ENCODE measurements around the gene NISCH. TPM values are rescaled to one million over a fixed set of nuclear protein-coding genes. Genes with fewer than 3 reads are reported as not detected.
A peak's percentile ranks its signal among the peaks of the same experiment; 100 is the strongest.

The NISCH gene
- total and polyA plus RNA-seq, 5 donors from 2014 or later: 12.6 to 168 (median 16.4) TPM

- Histone ChIP-seq H3K4me1 (ENCODE audit: control insufficient read depth, insufficient read depth, low read length, poor library complexity, severe bottlenecking) (no peaks in the 10 kb centered on the region), H3K4me3 (ENCODE audit: low read depth, low read length) (no peak overlapping the region), H3K27me3 (ENCODE audit: control insufficient read depth, insufficient read depth, low read length) (no peaks in the 10 kb centered on the region), H3K27ac (ENCODE audit: insufficient read depth, low read length, poor library complexity, severe bottlenecking) (no peak overlapping the region), H3K36me3 (ENCODE audit: control insufficient read depth, insufficient read depth, low read length) (no peaks in the 10 kb centered on the region), H3K9me3 (ENCODE audit: control insufficient read depth in 2 of 2, low read length in 2 of 2) (no peaks in the 10 kb centered on the region)
- H3K4me1 Mint-ChIP-seq: no peaks in the 10 kb centered on the region
- H3K9me3 Mint-ChIP-seq: no peaks in the 10 kb centered on the region
- H3K27me3 Mint-ChIP-seq: no peaks in the 10 kb centered on the region
- H3K27ac Mint-ChIP-seq: no peak overlapping the region
- ATAC-seq (ENCODE audit: low read depth in 2 of 2) (no peak), DNase-seq (no peak)
- no peaks in the 10 kb centered on the region for H3K36me3 Mint-ChIP-seq
- no peak overlapping the region for H3K4me3 Mint-ChIP-seq
Measured at GRCh38 chr3:52513281-52513680, 57.9 kb downstream of the NISCH start.

GRCh38 chr3:52514576-52514975, 59.2 kb downstream of the NISCH start:
- H3K27me3 Mint-ChIP-seq: no peaks in the 10 kb centered on the region

GRCh38 chr3:52515192-52515591, 59.8 kb downstream of the NISCH start:
- Histone ChIP-seq H3K27me3 (ENCODE audit: control insufficient read depth, insufficient read depth, low read length) (no peaks in the 10 kb centered on the region), H3K36me3 (ENCODE audit: control insufficient read depth, insufficient read depth, low read length) (no peaks in the 10 kb centered on the region), H3K9me3 (ENCODE audit: control insufficient read depth in 2 of 2, low read length in 2 of 2) (no peaks in the 10 kb centered on the region), H3K27ac (ENCODE audit: insufficient read depth, low read length, poor library complexity, severe bottlenecking) (no peak overlapping the region), H3K4me1 (ENCODE audit: control insufficient read depth, insufficient read depth, low read length, poor library complexity, severe bottlenecking) (no peaks in the 10 kb centered on the region), H3K4me3 (ENCODE audit: low read depth, low read length) (no peak overlapping the region)
- Mint-ChIP-seq H3K27me3 (no peaks in the 10 kb centered on the region), H3K4me3 (no peak overlapping the region), H3K36me3 (no peaks in the 10 kb centered on the region), H3K4me1 (no peaks in the 10 kb centered on the region), H3K9me3 (no peaks in the 10 kb centered on the region), H3K27ac (peak overlapping the region in 1 of 3 donors; percentile 67)
- no peak for ATAC-seq (ENCODE audit: low read depth in 2 of 2)
- no peak for DNase-seq

More at GRCh38 chr3:52514576-52514975, 59.2 kb downstream of the NISCH start:
- no peak overlapping the region for H3K4me3 ChIP-seq (ENCODE audit: low read depth, low read length)
- Mint-ChIP-seq H3K9me3 (no peaks in the 10 kb centered on the region), H3K36me3 (no peaks in the 10 kb centered on the region), H3K4me3 (no peak overlapping the region), H3K4me1 (no peaks in the 10 kb centered on the region), H3K27ac (no peak overlapping the region)
- DNase-seq (no peak), ATAC-seq (ENCODE audit: low read depth in 2 of 2) (no peak)
- no peaks in the 10 kb centered on the region for H3K4me1 ChIP-seq (ENCODE audit: control insufficient read depth, insufficient read depth, low read length, poor library complexity, severe bottlenecking)
- no peaks in the 10 kb centered on the region for H3K27me3 ChIP-seq (ENCODE audit: control insufficient read depth, insufficient read depth, low read length)
- no peaks in the 10 kb centered on the region for H3K36me3 ChIP-seq (ENCODE audit: control insufficient read depth, insufficient read depth, low read length)
- H3K27ac ChIP-seq (ENCODE audit: insufficient read depth, low read length, poor library complexity, severe bottlenecking): no peak overlapping the region
- H3K9me3 ChIP-seq (ENCODE audit: control insufficient read depth in 2 of 2, low read length in 2 of 2): no peaks in the 10 kb centered on the region

- no peak overlapping the region for H3K4me3 ChIP-seq (ENCODE audit: low read depth, low read length)
- H3K4me3 Mint-ChIP-seq: no peak overlapping the region
- no peaks in the 10 kb centered on the region for H3K27me3 Mint-ChIP-seq
- no peak overlapping the region for H3K27ac ChIP-seq (ENCODE audit: insufficient read depth, low read length, poor library complexity, severe bottlenecking)
- no peaks in the 10 kb centered on the region for H3K4me1 Mint-ChIP-seq
- no peaks in the 10 kb centered on the region for H3K36me3 Mint-ChIP-seq
- no peak overlapping the region for H3K27ac Mint-ChIP-seq
- no peaks in the 10 kb centered on the region for H3K4me1 ChIP-seq (ENCODE audit: control insufficient read depth, insufficient read depth, low read length, poor library complexity, severe bottlenecking)
- DNase-seq (no peak), ATAC-seq (ENCODE audit: low read depth in 2 of 2) (no peak)
- no peaks in the 10 kb centered on the region for H3K27me3 ChIP-seq (ENCODE audit: control insufficient read depth, insufficient read depth, low read length)
- H3K9me3 ChIP-seq (ENCODE audit: control insufficient read depth in 2 of 2, low read length in 2 of 2): no peaks in the 10 kb centered on the region
- H3K9me3 Mint-ChIP-seq: no peaks in the 10 kb centered on the region
- H3K36me3 ChIP-seq (ENCODE audit: control insufficient read depth, insufficient read depth, low read length): no peaks in the 10 kb centered on the region
Measured at GRCh38 chr3:52516509-52517195, 61.2 kb downstream of the NISCH start.

GRCh38 chr3:52517796-52518722, 62.7 kb downstream of the NISCH start:
- no peaks in the 10 kb centered on the region for H3K27me3 ChIP-seq (ENCODE audit: control insufficient read depth, insufficient read depth, low read length)
- H3K36me3 Mint-ChIP-seq: no peaks in the 10 kb centered on the region
- no peaks in the 10 kb centered on the region for H3K4me1 ChIP-seq (ENCODE audit: control insufficient read depth, insufficient read depth, low read length, poor library complexity, severe bottlenecking)
- no peaks in the 10 kb centered on the region for H3K9me3 Mint-ChIP-seq
- no peaks in the 10 kb centered on the region for H3K36me3 ChIP-seq (ENCODE audit: control insufficient read depth, insufficient read depth, low read length)
- H3K27me3 Mint-ChIP-seq: no peaks in the 10 kb centered on the region
- ATAC-seq (ENCODE audit: low read depth in 2 of 2) (no peak), DNase-seq (no peak)
- no peak overlapping the region for H3K4me3 Mint-ChIP-seq
- no peaks in the 10 kb centered on the region for H3K9me3 ChIP-seq (ENCODE audit: control insufficient read depth in 2 of 2, low read length in 2 of 2)
- H3K4me3 ChIP-seq (ENCODE audit: low read depth, low read length): no peak overlapping the region
- H3K4me1 Mint-ChIP-seq: no peaks in the 10 kb centered on the region
- H3K27ac ChIP-seq (ENCODE audit: insufficient read depth, low read length, poor library complexity, severe bottlenecking): no peak overlapping the region
- H3K27ac Mint-ChIP-seq: no peak overlapping the region

GRCh38 chr3:52518723-52519444, 63.5 kb downstream of the NISCH start:
- Mint-ChIP-seq H3K27me3 (no peaks in the 10 kb centered on the region), H3K27ac (no peak overlapping the region), H3K36me3 (no peaks in the 10 kb centered on the region), H3K9me3 (no peaks in the 10 kb centered on the region), H3K4me3 (no peak overlapping the region), H3K4me1 (no peaks in the 10 kb centered on the region)
- Histone ChIP-seq H3K27me3 (ENCODE audit: control insufficient read depth, insufficient read depth, low read length) (no peaks in the 10 kb centered on the region), H3K4me3 (ENCODE audit: low read depth, low read length) (no peak overlapping the region), H3K27ac (ENCODE audit: insufficient read depth, low read length, poor library complexity, severe bottlenecking) (no peak overlapping the region), H3K9me3 (ENCODE audit: control insufficient read depth in 2 of 2, low read length in 2 of 2) (no peaks in the 10 kb centered on the region), H3K36me3 (ENCODE audit: control insufficient read depth, insufficient read depth, low read length) (no peaks in the 10 kb centered on the region), H3K4me1 (ENCODE audit: control insufficient read depth, insufficient read depth, low read length, poor library complexity, severe bottlenecking) (no peaks in the 10 kb centered on the region)
- ATAC-seq (ENCODE audit: low read depth in 2 of 2): no peak
- no peak for DNase-seq

GRCh38 chr3:52519445-52520140, 64.2 kb downstream of the NISCH start:
- Histone ChIP-seq H3K4me3 (ENCODE audit: low read depth, low read length) (no peak overlapping the region), H3K36me3 (ENCODE audit: control insufficient read depth, insufficient read depth, low read length) (no peaks in the 10 kb centered on the region), H3K4me1 (ENCODE audit: control insufficient read depth, insufficient read depth, low read length, poor library complexity, severe bottlenecking) (no peaks in the 10 kb centered on the region), H3K9me3 (ENCODE audit: control insufficient read depth in 2 of 2, low read length in 2 of 2) (no peaks in the 10 kb centered on the region), H3K27ac (ENCODE audit: insufficient read depth, low read length, poor library complexity, severe bottlenecking) (no peak overlapping the region), H3K27me3 (ENCODE audit: control insufficient read depth, insufficient read depth, low read length) (no peaks in the 10 kb centered on the region)
- Mint-ChIP-seq H3K4me3 (no peak overlapping the region), H3K4me1 (no peaks in the 10 kb centered on the region), H3K27ac (no peak overlapping the region), H3K9me3 (peaks cover 0 to 2% (median 0%) of the 10 kb centered on the region in 7 donors), H3K27me3 (no peaks in the 10 kb centered on the region), H3K36me3 (no peaks in the 10 kb centered on the region)
- ATAC-seq (ENCODE audit: low read depth in 2 of 2) (no peak), DNase-seq (no peak)

Measured in CD4-positive, CD25-positive, alpha-beta regulatory T cell (primary cell).